GM19324 (cell line): ENCODE measurements around the gene GART.
"Not testable (repeated sequence)": the region's sequence is repeated elsewhere in the genome, so short reads cannot be mapped to it uniquely, and the experiment has no call there.

Experiments used
- ATAC-seq: cut with Tn5 transposase; IDR thresholded peaks from one replicate; pipeline ENCODE4 v1.9.1; 2021; ENCODE audit warnings: mild to moderate bottlenecking, moderate library complexity; ENCODE audit not compliant: unreplicated experiment, low FRiP score

GART gene

DNA sequence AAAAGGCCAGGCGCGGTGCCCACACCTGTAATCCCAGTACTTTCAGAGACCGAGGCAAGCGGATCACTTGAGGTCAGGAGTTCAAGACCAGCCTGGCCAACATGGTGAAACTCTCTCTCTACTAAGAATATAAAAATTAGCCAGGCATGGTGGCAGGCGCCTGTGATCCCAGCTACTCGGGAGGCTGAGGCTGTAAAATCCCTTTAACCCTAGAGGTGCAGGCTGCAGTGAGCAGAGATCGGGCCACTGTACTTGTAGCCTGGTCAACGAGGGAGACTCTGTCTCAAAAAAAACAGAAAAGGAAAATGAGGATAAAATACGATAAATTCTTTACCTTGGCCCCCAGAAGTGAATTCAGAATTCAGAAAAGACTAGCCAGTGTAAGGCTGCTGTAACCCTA is 63.7 kb downstream of the GART start:
- ATAC-seq: no peak

DNA sequence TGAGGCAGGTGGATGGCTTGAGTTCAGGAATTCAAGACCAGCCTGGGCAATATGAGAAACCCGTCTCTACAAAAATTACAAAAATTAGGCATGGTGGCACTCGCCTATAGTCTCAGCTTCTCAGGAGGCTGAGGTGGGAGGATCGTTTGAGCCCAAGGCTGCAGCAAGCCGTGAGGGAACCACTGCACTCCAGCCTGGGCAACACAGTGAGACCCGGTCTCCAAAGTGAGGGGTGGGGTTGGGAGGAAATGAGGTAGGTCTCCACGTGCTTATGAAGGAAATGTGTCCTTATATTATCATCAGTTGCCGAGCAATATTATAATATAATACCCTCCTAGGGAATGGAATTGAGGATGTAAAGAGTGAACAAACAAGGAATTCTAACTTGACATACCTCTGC is 64.9 kb downstream of the GART start:
- ATAC-seq: no peak

DNA sequence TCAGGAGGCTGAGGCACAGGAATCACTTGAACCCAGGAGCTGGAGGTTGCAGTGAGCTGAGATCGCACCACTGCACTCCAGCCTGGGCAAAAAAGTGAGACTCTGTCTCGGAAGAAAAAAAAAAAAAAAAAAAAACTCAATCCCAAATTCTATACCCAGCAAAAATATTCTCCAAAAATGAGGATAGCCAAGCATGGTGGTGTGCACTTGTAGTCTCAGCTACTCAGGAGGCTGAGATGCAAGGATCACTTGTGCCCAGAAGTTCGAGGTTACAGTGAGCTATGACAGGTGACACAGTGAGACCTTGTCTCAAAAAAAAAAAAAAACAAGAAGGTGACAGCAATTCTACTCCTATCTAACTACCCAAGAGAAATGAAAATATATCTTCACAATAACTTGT is 68.6 kb downstream of the GART start:
- no peak for ATAC-seq

DNA sequence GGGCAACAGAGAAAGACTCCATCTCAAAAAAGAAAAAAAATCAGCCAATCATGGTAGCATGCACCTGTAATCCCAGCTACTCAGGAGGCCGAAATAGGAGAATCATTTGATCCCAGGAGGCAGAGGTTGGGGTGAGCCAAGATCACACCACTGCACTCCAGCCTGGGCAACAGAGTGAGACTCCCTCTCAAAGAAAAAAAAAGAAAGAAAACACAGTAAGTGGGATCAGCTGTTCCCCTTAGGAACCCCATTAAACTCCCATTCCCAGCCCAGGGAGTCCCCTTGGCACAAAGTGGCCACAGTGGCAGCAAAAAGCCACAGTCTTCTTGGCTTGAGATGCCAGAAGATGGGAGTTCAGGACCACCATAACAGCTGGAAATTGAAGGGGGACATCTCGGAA is 71.2 kb downstream of the GART start:
- ATAC-seq: no peak

DNA sequence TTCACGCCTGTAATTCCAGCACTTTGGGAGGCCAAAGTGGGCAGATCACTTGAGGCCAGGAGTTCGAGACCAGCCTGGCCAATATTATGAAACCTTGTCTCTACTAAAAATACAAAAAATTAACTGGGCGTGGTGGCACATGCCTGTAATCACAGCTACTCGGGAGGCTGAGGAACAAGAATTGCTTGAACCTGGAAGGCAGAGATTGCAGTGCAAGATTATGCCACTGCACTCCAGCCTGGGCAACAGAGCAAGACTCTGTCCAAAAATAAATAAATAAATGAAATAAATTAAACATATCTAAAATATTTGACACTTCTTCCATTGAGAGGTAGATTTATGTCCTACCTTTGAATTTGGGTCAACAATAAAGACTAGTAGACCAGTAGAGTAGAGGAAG is 72.7 kb downstream of the GART start:
- ATAC-seq: not testable (repeated sequence)

DNA sequence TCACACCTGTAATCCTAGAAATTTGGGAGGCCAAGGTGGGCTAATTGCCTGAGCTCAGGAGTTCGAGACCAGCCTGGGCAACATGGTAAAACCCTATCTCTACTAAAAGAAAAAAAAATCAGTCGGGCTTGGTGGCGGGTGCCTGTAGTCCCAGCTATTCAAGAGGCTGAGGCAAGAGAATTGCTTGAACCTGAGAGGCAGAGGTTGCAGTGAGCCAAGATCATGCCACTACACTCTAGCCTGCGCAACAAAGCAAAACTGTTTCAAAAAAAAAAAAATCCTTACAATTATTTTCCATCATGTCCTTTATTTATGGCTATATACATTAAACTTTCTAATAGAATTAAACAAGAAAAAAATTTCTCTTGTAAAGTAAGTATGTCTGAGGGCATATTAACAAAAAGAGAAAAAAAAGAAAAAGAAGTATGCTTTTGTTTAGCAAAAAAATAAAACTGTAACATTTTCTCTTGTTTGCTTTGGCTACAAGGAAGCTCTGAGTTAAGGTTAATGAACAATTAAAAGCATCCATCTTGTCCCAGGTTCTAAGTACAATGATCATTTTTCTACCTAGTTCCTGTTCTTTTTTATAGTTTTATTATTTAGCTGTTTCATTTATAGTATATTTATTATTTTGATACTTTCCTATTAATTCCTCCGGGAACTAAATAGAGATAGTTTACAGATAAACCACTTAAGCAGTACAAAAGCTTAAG is 80.2 kb downstream of the GART start:
- ATAC-seq: no peak

DNA sequence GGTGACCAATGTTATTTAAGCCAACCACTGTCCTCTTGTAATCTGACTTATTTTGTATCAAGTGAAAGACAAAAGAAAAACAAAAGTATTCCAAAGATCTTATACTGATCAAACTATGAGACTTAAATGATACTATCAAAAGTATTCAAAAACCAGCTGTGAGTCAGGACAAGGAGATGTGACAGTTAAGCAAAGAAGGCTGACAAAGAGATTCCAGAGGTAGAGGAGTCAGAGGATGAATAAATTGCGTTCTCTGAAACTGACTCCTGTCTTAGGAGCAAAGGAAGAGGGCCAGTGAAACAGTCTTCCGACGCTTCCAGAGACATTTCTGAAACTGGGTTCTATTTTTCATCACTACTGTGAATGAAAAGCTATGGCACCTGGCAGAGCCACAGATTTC is 83.1 kb downstream of the GART start:
- ATAC-seq: no peak

DNA sequence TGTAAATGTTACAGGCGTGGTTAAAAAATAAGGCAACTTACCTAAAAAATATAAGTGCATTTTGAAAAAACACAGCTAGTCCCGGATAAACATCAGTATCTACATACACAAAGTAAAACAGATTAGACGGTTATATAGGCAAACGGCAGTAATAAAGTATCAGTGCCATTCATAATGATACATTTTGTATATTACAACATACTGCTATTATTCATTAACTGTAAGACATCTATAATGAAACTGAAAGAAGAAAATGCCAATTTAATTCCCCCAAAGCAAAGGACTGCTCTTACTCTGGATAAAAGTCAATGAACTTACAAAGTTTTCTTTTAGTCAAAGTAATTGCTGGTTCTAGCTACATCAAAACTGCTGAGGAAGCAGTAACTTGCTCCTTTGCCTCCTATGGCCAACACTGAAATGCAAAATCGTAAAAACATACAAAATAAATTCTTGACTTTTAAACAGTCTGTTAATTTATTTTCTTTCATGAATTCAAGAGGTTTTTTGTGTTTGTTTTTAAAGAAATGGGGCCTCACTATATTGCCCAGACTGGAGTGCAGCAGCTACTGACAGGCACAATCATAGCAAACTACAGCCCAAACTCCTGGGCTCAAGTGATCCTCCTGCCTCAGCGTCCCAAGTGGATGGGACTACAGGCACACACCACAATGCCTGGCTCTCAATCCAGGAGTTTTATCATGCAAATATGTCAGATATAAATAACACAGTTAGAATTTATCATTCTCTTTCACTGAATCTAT is 86.1 kb downstream of the GART start:
- ATAC-seq: no peak
